Panc1 (cell line): ENCODE measurements around the gene ADSS2. TPM values are rescaled to one million over a fixed set of nuclear protein-coding genes. Genes with fewer than 3 reads are reported as not detected.
"Not testable (repeated sequence)": the region's sequence is repeated elsewhere in the genome, so short reads cannot be mapped to it uniquely, and the experiment has no call there.

Experiments used
- ATAC-seq: fragments of 200-7000 bp; cut with Tn5 transposase; 2 replicates; pipeline ENCODE4 v1.9.1; 2020; ENCODE audit warnings: mild to moderate bottlenecking, moderate library complexity
- BruUV-seq: library from RNA; stranded (reverse); fragments of 400-500 nt; replicated peaks from 2 replicates; lab custom pipeline; 2021; lab: Mats Ljungman, UMichigan
- CTCF ChIA-PET: fragments of 300-600 bp; sonication (Branson Sonifier 250); formaldehyde crosslinking; loops from one replicate; lab custom pipeline; 2022; ENCODE audit warnings: antibody characterized with exemption; lab: Charles Lee
- POLR2A ChIA-PET: fragments of 300-600 bp; sonication (Branson Sonifier 250); formaldehyde crosslinking; loops from one replicate; lab custom pipeline; 2022; ENCODE audit warnings: antibody characterized with exemption; lab: Charles Lee
- DNase-seq: peaks from one replicate; pipeline ENCODE4 v3.0.0-alpha.2; 2010; ENCODE audit warnings: low read depth, low spot score
- H3K27ac ChIP-seq: 2 replicates; pipeline ENCODE4 v1.5.1; 2011; ENCODE audit warnings: mild to moderate bottlenecking, low read length, inconsistent platforms
- H3K27me3 ChIP-seq: fragments of 200-500 bp; sonication (Bioruptor generic); 2 replicates; pipeline ENCODE4 v1.6.0; 2014; ENCODE audit warnings: low read length, inconsistent platforms; ENCODE audit not compliant: control insufficient read depth, insufficient read depth
- H3K36me3 ChIP-seq: fragments of 200-500 bp; sonication (Bioruptor generic); 2 replicates; pipeline ENCODE4 v1.5.1; 2014; ENCODE audit warnings: inconsistent platforms, mild to moderate bottlenecking, low read length, moderate library complexity; ENCODE audit not compliant: control insufficient read depth, insufficient read depth
- H3K4me1 ChIP-seq: 2 replicates; pipeline ENCODE4 v1.5.1; 2011; ENCODE audit warnings: inconsistent platforms, mild to moderate bottlenecking, low read length, moderate library complexity; ENCODE audit not compliant: control insufficient read depth, insufficient read depth
- H3K4me3 ChIP-seq, 2 experiments: 2 replicates each; pipeline ENCODE4 v1.5.1; 2011 to 2012; ENCODE audit warnings: low read depth in 2 of 2, low read length in 2 of 2, mild to moderate bottlenecking in 2 of 2, inconsistent platforms in 1 of 2, moderate library complexity in 1 of 2
- H3K9me3 ChIP-seq: fragments of 200-500 bp; sonication (Bioruptor generic); 2 replicates; pipeline ENCODE4 v1.5.1; 2014; ENCODE audit warnings: low read depth, mild to moderate bottlenecking, inconsistent platforms, low read length, moderate library complexity; ENCODE audit not compliant: control insufficient read depth, insufficient read depth
- POLR2AphosphoS5 ChIP-seq: IDR thresholded peaks from 2 replicates; pipeline ENCODE4 v1.6.1; 2012; ENCODE audit warnings: mild to moderate bottlenecking, low read depth, low read length, moderate library complexity
- SIN3A ChIP-seq: IDR thresholded peaks from 2 replicates; pipeline ENCODE4 v1.6.1; 2012; ENCODE audit warnings: low read depth, mild to moderate bottlenecking, low read length, moderate library complexity, borderline replicate concordance; ENCODE audit not compliant: insufficient read depth
- TCF7L2 ChIP-seq: IDR thresholded peaks from 2 replicates; pipeline ENCODE4 v1.6.1; 2011; ENCODE audit warnings: mild to moderate bottlenecking, low read depth, low read length, inconsistent platforms
- in situ Hi-C: cut with HindIII; loops from 2 replicates; pipeline ENCODE4 v1.10.0; 2016; ENCODE audit warnings: low sequenced_read_pairs, low pct_unique_long_range_greater_than_20kb
- intact Hi-C: fragments of 100-400 bp; cut with micrococcal nuclease; formaldehyde crosslinking; loops from one replicate; pipeline ENCODE4 v1.10.0; 2022; ENCODE audit not compliant: unreplicated experiment
- total RNA-seq: library from RNA; stranded (reverse); gene quantifications from one replicate; pipeline ENCODE4 v1.2.1, GENCODE V29; 2021; ENCODE audit not compliant: unreplicated experiment
- TF ChIP-seq, protein P1 (sequence below), 2 experiments: IDR thresholded peaks; 2 replicates each; pipeline ENCODE4 v1.6.1; 2011 to 2012; ENCODE audit warnings: low read depth in 2 of 2, control low read depth in 1 of 2, low read length in 1 of 2, mild to moderate bottlenecking in 1 of 2, moderate library complexity in 1 of 2; ENCODE audit not compliant: insufficient read depth in 1 of 2
- TF ChIP-seq, protein P2 (sequence below): fragments of 450-650 bp; IDR thresholded peaks from 2 replicates; pipeline ENCODE4 v1.5.1; 2017; ENCODE audit warnings: mild to moderate bottlenecking

Gene ADSS2
- total RNA-seq, 1 experiment from 2014 or later: 42.2 TPM

DNA sequence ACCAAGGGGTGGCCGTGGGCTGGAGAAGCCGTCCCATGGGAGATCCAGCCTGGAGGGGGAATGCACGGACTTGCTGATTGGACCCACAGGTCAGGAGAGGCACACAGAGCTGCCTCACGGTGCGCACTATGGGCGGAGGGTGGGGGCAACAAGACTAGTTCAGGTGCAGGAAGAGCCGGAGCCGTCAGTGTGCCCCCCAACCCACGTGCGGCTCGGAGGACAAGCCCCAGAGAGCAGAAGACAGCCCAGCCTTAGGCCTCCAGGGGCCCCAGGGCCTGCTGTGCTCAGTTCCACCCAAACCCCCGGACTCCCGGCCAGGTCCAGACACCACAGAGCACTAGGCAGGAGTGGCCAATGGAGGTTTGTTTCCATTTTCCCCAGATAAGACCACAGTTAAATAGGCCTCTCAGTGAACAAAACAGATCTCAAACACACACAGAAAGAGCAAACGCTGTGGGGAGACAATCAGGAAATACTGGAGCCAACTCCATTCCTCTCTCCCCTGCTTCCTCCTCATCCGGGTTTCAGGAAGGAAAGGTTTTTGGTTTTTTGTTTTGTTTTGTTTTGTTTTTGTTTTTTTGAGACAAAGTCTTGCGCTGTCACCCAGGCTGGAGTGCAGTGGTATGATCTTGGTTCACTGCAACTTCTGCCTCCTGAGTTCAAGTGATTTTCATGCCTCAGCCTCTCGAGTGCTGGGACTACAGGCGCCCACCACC is 84.2 kb downstream of the ADSS2 start:
- in situ Hi-C loops: no loop called here
- CTCF ChIA-PET: no interaction called here
- Histone ChIP-seq H3K27me3 (no peaks in the 10 kb centered on the region), H3K4me1 (no peaks in the 10 kb centered on the region), H3K4me3 (no peak overlapping the region), H3K9me3 (no peaks in the 10 kb centered on the region), H3K36me3 (no peaks in the 10 kb centered on the region), H3K27ac (no peak overlapping the region)
- POLR2A ChIA-PET: no interaction called here
- intact Hi-C loops: no loop called here
- TF ChIP-seq, protein P1, sequence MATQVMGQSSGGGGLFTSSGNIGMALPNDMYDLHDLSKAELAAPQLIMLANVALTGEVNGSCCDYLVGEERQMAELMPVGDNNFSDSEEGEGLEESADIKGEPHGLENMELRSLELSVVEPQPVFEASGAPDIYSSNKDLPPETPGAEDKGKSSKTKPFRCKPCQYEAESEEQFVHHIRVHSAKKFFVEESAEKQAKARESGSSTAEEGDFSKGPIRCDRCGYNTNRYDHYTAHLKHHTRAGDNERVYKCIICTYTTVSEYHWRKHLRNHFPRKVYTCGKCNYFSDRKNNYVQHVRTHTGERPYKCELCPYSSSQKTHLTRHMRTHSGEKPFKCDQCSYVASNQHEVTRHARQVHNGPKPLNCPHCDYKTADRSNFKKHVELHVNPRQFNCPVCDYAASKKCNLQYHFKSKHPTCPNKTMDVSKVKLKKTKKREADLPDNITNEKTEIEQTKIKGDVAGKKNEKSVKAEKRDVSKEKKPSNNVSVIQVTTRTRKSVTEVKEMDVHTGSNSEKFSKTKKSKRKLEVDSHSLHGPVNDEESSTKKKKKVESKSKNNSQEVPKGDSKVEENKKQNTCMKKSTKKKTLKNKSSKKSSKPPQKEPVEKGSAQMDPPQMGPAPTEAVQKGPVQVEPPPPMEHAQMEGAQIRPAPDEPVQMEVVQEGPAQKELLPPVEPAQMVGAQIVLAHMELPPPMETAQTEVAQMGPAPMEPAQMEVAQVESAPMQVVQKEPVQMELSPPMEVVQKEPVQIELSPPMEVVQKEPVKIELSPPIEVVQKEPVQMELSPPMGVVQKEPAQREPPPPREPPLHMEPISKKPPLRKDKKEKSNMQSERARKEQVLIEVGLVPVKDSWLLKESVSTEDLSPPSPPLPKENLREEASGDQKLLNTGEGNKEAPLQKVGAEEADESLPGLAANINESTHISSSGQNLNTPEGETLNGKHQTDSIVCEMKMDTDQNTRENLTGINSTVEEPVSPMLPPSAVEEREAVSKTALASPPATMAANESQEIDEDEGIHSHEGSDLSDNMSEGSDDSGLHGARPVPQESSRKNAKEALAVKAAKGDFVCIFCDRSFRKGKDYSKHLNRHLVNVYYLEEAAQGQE (IDR thresholded peaks at IDR 0.05; ENCODE audit: insufficient read depth in 1 of 2, low read depth in 2 of 2, low read length in 1 of 2): no peak
- TF ChIP-seq POLR2AphosphoS5 (no peak), TCF7L2 (no peak)
- ATAC-seq (no peak), DNase-seq (no peak)
- no TSS peak for BruUV-seq

DNA sequence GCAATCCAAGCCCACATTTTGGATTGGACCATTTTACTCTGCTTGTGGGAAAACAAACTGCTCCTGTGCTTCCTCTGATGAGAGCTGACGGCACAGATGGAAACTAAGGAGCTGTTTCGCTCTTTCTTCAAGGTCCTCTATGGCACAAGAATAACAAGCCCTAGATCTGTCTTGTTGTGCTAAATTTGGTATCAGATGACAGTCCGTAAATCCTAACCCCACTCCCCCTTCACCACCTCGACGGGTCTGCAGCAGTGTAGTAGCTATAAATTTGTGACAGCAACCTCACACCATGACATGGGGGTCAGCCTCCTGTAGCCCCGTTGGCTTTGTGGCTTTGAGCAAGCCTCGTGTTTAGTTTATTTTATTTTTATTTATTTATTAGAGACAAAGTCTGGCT is 85.9 kb downstream of the ADSS2 start:
- no peak for TF ChIP-seq POLR2AphosphoS5
- TF ChIP-seq, protein P2, sequence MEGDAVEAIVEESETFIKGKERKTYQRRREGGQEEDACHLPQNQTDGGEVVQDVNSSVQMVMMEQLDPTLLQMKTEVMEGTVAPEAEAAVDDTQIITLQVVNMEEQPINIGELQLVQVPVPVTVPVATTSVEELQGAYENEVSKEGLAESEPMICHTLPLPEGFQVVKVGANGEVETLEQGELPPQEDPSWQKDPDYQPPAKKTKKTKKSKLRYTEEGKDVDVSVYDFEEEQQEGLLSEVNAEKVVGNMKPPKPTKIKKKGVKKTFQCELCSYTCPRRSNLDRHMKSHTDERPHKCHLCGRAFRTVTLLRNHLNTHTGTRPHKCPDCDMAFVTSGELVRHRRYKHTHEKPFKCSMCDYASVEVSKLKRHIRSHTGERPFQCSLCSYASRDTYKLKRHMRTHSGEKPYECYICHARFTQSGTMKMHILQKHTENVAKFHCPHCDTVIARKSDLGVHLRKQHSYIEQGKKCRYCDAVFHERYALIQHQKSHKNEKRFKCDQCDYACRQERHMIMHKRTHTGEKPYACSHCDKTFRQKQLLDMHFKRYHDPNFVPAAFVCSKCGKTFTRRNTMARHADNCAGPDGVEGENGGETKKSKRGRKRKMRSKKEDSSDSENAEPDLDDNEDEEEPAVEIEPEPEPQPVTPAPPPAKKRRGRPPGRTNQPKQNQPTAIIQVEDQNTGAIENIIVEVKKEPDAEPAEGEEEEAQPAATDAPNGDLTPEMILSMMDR: no peak
- TF ChIP-seq, protein P1 (IDR thresholded peaks at IDR 0.05; ENCODE audit: insufficient read depth in 1 of 2, low read depth in 2 of 2, low read length in 1 of 2): no peak
- TF ChIP-seq SIN3A: no peak
- no peak for TF ChIP-seq TCF7L2
- no TSS peak for BruUV-seq
- H3K27ac ChIP-seq: no peak overlapping the region
- CTCF ChIA-PET: no interaction called here
- no peaks in the 10 kb centered on the region for H3K9me3 ChIP-seq
- intact Hi-C loops: no loop called here
- no peaks in the 10 kb centered on the region for H3K4me1 ChIP-seq
- in situ Hi-C loops: no loop called here
- H3K4me3 ChIP-seq: no peak overlapping the region
- DNase-seq (no peak), ATAC-seq (no peak)
- no peaks in the 10 kb centered on the region for H3K27me3 ChIP-seq
- H3K36me3 ChIP-seq: no peaks in the 10 kb centered on the region
- POLR2A ChIA-PET: no interaction called here

DNA sequence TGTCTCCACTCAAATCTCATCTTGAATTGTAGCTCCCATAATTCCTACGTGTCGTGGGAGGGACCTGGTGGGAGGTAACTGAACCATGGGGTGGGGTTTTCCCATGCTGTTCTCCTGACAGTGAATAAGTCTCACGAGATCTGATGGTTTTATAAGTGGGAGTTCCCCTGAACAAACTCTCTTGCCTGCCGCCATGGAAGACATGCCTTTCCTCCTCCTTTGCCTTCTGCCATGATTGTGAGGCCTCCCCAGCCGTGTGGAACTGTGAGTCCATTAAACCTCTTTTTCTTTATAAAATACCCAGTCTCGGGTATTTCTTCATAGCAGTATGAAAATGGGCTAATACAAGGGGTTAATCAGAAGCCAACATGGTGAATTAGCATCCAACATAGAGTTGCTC is 86.4 kb downstream of the ADSS2 start:
- intact Hi-C loops, POLR2A ChIA-PET, H3K27ac ChIP-seq, H3K4me1 ChIP-seq, DNase-seq, H3K36me3 ChIP-seq, in situ Hi-C loops, BruUV-seq, H3K4me3 ChIP-seq, ATAC-seq, H3K27me3 ChIP-seq, H3K9me3 ChIP-seq, CTCF ChIA-PET: not testable (repeated sequence)
